HG02642 (cell line): ENCODE results near the gene DUXB.

Experiments used
- ATAC-seq: cut with Tn5 transposase; IDR thresholded peaks from one replicate; pipeline ENCODE4 v1.9.1; 2021; ENCODE audit warnings: mild to moderate bottlenecking; ENCODE audit not compliant: unreplicated experiment, poor library complexity

DUXB gene, protein sequence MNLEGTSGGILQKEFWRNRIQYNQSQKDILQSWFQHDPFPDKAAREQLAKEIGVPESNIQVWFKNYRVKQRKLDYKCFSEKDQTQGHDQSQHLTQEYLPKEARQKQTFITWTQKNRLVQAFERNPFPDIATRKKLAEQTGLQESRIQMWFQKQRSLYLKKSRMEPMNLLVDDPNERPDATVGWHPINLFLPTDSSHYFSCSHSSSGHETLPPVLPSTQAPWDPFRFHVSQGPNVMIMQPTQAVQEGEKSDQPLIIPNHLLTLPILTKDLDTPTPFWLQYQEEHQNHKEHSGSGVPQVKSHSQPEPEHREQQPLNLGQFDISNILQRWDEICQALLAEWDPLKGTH

GRCh38 chr16:75701361-75701760 lies at the start of gene DUXB:
Gene DUXB, minus strand, starts transcription at chr16:75701461. Its CDS starts 43 bp downstream, at chr16:75701418.
- ATAC-seq, result no peak

DNA sequence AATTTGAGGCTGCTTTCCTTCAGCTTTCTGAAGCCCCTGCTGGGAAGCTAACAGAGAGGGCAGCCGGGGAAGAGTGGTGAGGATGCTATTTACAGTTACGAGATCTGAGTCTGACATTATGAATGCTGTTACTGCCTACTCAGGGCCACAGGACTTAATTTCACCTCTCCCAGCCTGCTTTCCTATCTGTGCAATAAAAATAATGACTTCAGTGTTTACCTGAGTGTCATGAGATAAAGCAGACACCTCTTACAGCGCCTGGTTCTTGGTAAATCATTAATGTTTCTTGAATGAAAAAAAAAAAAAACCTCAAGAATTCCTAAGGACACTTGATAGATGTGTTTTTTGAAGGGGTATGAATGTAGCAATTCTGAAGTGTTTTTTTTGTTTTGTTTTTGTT lies 49.3 kb upstream of the DUXB start:
- ATAC-seq, result no peak

- ATAC-seq, result no peak
Observed at GRCh38 chr16:75746359-75746758, 45.1 kb upstream of the DUXB start.

- ATAC-seq, result no peak
Observed at GRCh38 chr16:75745823-75746222, 44.6 kb upstream of the DUXB start.

DNA sequence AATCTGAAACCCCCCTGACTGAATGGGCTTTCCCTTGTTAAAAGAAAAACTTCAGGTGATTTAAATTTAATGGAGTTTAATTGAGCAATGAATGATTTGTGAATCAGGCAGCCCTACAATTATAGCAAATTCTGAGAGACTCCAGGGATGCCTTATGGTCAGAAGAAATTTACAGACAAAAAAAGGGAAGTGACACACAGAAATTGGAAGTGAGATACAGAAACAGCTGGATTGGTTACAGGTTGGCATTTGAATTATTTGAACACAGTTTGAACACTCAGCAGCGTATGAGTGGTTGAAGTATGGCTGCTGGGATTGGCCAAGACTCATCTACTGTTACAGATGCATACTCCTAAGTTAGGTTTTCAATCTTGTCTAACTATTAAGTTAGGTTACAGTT lies 44.0 kb upstream of the DUXB start:
- ATAC-seq, result no peak

DNA sequence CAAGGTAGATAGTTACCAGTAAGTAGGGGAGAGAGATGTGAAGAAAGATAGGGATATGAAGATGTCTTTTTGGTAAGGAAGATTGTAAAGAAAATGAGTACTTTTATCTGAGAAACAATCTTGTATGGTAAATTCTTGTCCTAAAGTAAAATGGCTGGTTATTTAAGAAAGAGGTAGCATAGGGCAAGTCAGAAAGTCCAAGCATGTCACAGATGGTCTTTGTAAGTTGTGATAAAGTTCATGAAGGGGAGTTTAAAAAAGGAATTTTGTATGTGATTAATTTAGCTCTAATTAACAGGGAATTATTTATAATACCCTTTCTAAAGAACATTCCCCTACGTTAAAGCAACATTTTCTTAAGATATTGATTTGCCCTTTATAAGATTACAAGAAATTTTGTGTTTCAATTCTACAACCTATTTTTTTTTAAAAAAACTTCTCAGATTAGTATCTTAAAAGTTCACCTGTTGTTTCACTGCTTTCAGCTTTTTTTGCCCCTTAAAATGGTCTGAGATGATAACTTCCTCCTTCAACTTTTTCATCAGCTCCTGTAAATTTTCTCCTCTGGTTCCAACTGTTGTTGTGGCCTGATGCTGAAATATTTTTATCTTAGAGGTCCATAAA lies 41.3 kb upstream of the DUXB start:
- ATAC-seq, result no peak

GRCh38 chr16:75733305-75734211 lies 32.3 kb upstream of the DUXB start:
- no peak for ATAC-seq

GRCh38 chr16:75732871-75733270 lies 31.6 kb upstream of the DUXB start:
- ATAC-seq, result no peak

- no peak for ATAC-seq
Observed at GRCh38 chr16:75727221-75727620, 26.0 kb upstream of the DUXB start.

DNA sequence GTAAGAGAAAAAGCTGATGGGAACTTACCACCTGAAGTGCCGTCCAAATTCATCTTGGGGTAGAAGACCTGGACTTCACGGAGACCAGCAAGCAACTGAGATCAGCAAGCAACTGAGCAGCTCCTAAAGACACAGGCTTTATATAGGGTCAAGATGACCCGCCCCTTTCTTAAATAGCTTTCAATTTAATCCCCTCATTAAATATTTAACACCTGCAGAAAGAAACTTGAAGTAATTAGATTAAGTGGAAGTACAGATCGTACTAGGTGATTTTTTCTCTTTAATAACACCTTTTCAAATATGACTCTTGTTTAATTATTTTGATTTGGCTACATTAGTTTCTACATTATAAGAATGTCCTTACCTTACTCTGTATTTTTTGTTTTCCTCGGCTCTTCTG lies 25.1 kb upstream of the DUXB start, which contains the start of gene CPHXL:
CPHXL (minus strand) TSS at position 101 of the 400 bp plus-strand sequence; CDS start at position 53, 48 bp downstream.
- no peak for ATAC-seq

GRCh38 chr16:75718452-75718851 lies 17.2 kb upstream of the DUXB start:
- no peak for ATAC-seq

- ATAC-seq, result no peak
Observed at GRCh38 chr16:75714661-75715060, 13.4 kb upstream of the DUXB start.

- ATAC-seq, result no peak
Observed at GRCh38 chr16:75710344-75710743, 9.1 kb upstream of the DUXB start.

- ATAC-seq, result no peak
Observed at GRCh38 chr16:75703306-75703705, 2.0 kb upstream of the DUXB start.

- no peak for ATAC-seq
Observed at GRCh38 chr16:75702242-75702641, 981 bp upstream of the DUXB start.

- ATAC-seq, result no peak
Observed at GRCh38 chr16:75697571-75697970, 3.7 kb downstream of the DUXB start.

DNA sequence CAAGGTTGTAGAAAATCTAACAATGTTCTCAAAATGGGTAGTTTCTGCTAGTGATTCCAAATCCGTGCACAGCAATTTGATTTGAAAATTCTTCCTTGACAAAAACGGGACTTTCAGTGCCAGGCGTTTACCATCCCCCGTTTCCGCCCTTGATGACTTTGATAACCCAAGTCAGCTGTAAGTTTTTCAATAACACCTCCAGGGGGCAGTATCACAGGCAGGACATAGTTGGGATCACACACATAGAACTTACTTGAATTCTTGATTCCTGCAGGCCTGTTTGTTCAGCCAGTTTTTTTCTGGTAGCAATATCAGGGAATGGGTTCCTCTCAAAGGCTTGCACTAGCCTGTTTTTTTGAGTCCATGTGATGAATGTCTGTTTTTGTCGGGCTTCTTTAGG lies 5.6 kb downstream of the DUXB start:
- no peak for ATAC-seq

DNA sequence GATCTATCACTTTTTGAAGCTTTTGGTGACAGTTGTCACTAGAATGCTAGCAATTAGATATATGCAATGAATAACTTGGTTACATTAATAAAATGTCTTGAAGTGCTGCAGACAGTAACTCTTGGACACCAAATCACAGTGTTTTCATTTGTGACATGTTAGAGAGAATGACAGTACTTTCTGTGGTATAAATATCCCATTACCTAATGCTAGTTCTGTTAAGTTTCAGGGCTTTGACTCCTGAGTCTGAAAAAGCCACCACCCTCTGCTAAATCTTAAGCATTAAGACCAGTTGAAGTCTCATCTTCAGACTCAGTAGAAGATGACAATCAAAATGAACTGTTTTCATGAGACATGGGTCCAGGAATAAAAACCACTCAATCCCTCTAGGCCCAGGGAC lies 13.9 kb downstream of the DUXB start:
- no peak for ATAC-seq

- ATAC-seq, result no peak
Observed at GRCh38 chr16:75682308-75682707, 19.0 kb downstream of the DUXB start.

DNA sequence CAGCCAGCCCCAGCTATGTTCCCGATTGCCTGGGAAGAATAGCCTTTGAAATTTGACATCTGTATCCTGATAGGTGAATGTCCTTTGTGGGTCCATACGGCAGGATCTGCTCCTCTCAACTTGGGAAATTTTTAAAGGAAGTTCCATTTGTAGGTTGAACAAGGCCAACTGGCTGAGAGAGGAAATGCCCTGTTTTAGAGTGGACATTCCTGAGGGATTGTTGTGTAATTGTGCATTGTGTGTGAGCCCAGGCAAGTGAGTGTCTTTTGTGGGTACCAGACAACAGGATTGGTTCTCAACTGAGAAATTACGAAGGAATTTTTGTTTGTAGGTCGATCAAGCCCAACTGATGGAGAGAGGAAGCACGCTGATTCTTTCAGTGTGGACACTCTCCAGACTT lies 21.9 kb downstream of the DUXB start:
- no peak for ATAC-seq

DNA sequence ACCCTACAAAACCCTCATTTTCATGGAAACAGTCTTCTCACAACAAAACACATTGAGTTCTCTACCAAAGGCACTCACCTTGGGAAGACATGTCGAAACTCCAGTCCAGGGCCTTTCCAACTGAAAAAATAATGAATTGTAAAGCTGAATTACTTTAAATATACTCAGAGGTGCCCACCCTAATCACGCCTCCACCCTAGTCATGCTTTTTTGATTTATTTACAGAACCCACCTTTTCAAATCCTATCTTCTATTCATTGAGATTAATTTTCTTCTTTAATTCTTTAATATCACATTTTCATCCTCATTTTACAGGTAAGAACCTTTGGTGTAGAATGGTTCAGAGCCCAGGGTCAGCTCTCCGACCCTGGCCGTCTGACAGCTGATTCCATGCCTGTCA lies 24.4 kb downstream of the DUXB start, which contains the start of gene CPHXL2:
CPHXL2 (minus strand) TSS at position 101 of the 400 bp plus-strand sequence; CDS start at position 91, 10 bp downstream.
- ATAC-seq, result no peak
